ENCODE results near the gene DCUN1D1.

DCUN1D1 gene

DNA sequence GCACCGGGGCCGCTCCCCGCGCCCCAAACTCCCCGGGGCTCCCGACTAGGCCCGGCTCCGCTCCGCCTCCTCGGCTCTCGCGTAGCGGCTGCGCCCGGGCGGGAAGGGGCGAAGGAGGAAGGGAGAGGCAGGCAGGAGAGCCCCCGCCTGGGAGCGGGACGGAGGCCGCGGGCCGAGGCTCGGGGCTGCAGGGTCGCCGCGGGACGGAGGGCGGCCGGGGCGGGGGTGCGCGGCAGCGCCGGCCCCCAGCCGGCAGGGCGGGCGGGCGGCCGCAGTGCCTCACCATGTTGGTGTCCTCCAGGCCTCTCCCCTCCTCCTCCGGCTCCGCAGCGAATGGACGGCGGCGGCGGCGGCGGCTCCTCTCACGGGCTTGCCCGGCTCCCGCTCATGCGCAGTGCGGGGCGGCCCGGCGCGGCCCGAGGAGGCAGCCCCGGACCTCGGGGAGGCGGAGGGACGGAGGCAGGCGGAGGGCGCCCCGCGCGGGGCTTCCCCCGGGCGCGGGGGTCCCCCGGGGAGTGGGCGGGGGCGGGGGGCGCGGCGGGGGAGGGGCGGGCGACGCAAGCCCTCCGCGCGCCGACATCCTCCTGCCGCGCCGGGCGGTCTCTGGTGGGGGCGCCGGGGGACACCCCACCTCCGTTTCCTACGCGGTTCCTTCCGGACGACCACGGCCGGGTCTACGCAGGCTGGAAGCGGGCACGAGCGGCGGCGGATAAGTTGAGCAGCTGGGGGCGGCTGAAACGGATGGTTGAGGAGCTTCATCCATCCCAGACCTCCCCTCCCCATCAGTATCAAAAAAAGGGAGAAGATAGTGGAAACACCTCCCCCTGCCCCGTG is at the start of gene DCUN1D1:
Gene DCUN1D1, minus strand, starts transcription at position 335 of the 834 bp plus-strand sequence. Its CDS starts 49 bp downstream, at position 286.
- TF ChIP-seq, protein P1, sequence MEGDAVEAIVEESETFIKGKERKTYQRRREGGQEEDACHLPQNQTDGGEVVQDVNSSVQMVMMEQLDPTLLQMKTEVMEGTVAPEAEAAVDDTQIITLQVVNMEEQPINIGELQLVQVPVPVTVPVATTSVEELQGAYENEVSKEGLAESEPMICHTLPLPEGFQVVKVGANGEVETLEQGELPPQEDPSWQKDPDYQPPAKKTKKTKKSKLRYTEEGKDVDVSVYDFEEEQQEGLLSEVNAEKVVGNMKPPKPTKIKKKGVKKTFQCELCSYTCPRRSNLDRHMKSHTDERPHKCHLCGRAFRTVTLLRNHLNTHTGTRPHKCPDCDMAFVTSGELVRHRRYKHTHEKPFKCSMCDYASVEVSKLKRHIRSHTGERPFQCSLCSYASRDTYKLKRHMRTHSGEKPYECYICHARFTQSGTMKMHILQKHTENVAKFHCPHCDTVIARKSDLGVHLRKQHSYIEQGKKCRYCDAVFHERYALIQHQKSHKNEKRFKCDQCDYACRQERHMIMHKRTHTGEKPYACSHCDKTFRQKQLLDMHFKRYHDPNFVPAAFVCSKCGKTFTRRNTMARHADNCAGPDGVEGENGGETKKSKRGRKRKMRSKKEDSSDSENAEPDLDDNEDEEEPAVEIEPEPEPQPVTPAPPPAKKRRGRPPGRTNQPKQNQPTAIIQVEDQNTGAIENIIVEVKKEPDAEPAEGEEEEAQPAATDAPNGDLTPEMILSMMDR (IDR thresholded peaks at IDR 0.05; ENCODE audit: unreplicated experiment in 3 of 3): no peak
- Mint-ChIP-seq H3K4me1 (peaks cover 14% of the 10 kb centered on the region), H3K36me3 (ENCODE audit: low read depth) (no peaks in the 10 kb centered on the region), H3K4me3 (peak within 1 kb of the TSS; percentile 95 to 98 (median 98)), H3K27me3 (ENCODE audit: low read depth) (no peaks in the 10 kb centered on the region), H3K27ac (peak within 1 kb of the TSS; percentile 82 to 97 (median 94)), H3K9me3 (no peaks in the 10 kb centered on the region)

DNA sequence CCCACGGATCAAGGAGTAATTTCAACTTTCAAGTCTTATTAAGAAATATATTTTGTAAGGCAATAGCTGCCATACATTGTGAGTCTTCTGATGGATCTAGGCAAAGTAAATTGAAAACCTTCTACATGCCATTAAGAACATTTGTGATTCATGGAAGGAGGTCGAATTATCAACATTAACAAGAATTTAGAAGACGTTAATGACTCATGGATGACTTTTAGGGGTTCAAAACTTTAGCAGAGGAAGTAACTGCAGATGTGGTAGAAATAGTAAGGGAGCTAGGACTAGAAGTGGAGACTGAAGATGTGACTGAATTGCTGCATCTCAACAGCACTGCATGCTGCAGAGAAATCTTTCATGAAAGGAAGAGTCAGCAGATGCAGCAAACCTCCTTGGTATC is 48.1 kb upstream of the DCUN1D1 start:
- Mint-ChIP-seq H3K4me1 (no peaks in the 10 kb centered on the region), H3K4me3 (no peak overlapping the region)
- TF ChIP-seq, protein P1 (IDR thresholded peaks at IDR 0.05; ENCODE audit: unreplicated experiment in 3 of 3): no peak

DNA sequence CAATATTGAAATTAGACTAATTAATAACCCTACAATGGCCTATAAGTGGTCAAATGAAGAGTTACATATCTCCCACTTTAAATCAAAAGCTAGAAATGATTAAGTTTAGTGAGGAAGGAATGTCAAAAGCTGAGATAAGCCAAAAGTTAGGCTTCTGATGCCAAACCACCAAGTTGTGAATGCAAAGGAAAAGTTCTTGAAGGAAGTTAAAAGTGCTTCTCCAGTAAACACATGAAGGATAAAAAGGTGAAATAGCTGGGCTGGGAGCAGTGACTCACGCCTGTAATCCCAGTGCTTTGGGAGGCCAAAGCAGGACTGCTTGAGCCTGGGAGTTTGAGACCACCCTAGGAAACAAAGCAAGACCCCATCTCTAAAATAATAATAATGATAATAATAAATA is 46.9 kb upstream of the DCUN1D1 start:
- Mint-ChIP-seq H3K4me1 (no peaks in the 10 kb centered on the region), H3K4me3 (no peak overlapping the region), H3K9me3 (peaks cover 15% of the 10 kb centered on the region), H3K36me3 (ENCODE audit: low read depth) (peaks cover 70% of the 10 kb centered on the region), H3K27ac (no peak overlapping the region), H3K27me3 (ENCODE audit: low read depth) (no peaks in the 10 kb centered on the region)
- TF ChIP-seq, protein P1 (IDR thresholded peaks at IDR 0.05; ENCODE audit: unreplicated experiment in 3 of 3): no peak

More for the DNA sequence above, 48.1 kb upstream of the DCUN1D1 start:
- Mint-ChIP-seq H3K27me3 (ENCODE audit: low read depth) (no peaks in the 10 kb centered on the region), H3K27ac (no peak overlapping the region), H3K9me3 (peaks cover 15% of the 10 kb centered on the region), H3K36me3 (ENCODE audit: low read depth) (peaks cover 74% of the 10 kb centered on the region)

DNA sequence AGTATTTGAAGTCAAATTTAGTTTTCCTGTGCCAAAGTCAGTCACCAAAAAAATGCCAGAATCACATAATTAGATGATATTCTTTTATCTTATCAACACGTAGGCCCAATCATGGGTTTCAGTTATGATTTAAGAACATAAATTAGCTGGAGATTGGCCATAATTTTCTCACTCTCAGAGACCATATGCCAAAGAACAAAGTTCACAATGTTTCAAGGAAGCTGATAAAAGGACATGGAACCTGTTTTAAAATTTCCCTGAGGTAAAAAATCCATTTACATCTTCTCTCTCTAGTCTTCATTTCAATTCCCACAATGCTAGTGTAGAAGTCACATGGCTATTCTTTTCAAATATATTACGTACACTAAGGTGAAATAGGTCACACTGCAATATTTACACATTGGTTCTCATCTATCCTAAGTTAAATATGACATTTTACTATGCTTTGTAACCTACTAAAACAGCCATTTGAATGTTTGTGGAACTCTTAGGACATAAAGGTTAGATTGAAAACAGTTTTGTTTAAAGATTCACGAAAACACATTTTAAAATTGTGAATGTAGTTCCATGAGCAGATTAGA is 42.7 kb upstream of the DCUN1D1 start:
- H3K9me3 Mint-ChIP-seq: peaks cover under 1% of the 10 kb centered on the region
- no peaks in the 10 kb centered on the region for H3K4me1 Mint-ChIP-seq
- peaks cover 61% of the 10 kb centered on the region for H3K36me3 Mint-ChIP-seq (ENCODE audit: low read depth)
- H3K4me3 Mint-ChIP-seq: no peak overlapping the region
- no peak overlapping the region for H3K27ac Mint-ChIP-seq
- H3K27me3 Mint-ChIP-seq (ENCODE audit: low read depth): no peaks in the 10 kb centered on the region
- TF ChIP-seq, protein P1 (IDR thresholded peaks at IDR 0.05; ENCODE audit: unreplicated experiment in 3 of 3): no peak

GRCh38 chr3:183018421-183019192 is 38.3 kb upstream of the DCUN1D1 start:
- no peaks in the 10 kb centered on the region for H3K9me3 Mint-ChIP-seq
- H3K4me1 Mint-ChIP-seq: no peaks in the 10 kb centered on the region
- H3K36me3 Mint-ChIP-seq (ENCODE audit: low read depth): peaks cover 56% of the 10 kb centered on the region
- TF ChIP-seq, protein P1 (IDR thresholded peaks at IDR 0.05; ENCODE audit: unreplicated experiment in 3 of 3): no peak
- no peak overlapping the region for H3K27ac Mint-ChIP-seq
- H3K27me3 Mint-ChIP-seq (ENCODE audit: low read depth): no peaks in the 10 kb centered on the region
- H3K4me3 Mint-ChIP-seq: no peak overlapping the region

Data from nephron (organoid).